ENCODE measurements around the gene IGSF8. TPM values are rescaled to one million over a fixed set of nuclear protein-coding genes. Genes with fewer than 3 reads are reported as not detected.
"Not testable (repeated sequence)": the region's sequence is repeated elsewhere in the genome, so short reads cannot be mapped to it uniquely, and the experiment has no call there.

The IGSF8 gene
- polyA plus RNA-seq, 1 donor, result 16.7 TPM

- no peak for DNase-seq (ENCODE audit: low read depth)
Observed at GRCh38 chr1:160068225-160068624, 30.2 kb downstream of the IGSF8 start.

GRCh38 chr1:160066829-160067745 is 31.3 kb downstream of the IGSF8 start:
- no peak for DNase-seq (ENCODE audit: low read depth)

GRCh38 chr1:160064746-160065145 is 33.7 kb downstream of the IGSF8 start:
- no peak for DNase-seq (ENCODE audit: low read depth)

GRCh38 chr1:160064164-160064563 is 34.3 kb downstream of the IGSF8 start:
- DNase-seq (ENCODE audit: low read depth), result no peak

- DNase-seq (ENCODE audit: low read depth), result no peak
Observed at GRCh38 chr1:160063176-160063575, 35.2 kb downstream of the IGSF8 start.

GRCh38 chr1:160062230-160062532 is 36.2 kb downstream of the IGSF8 start:
- DNase-seq (ENCODE audit: low read depth), result no peak

- no peak for DNase-seq (ENCODE audit: low read depth)
Observed at GRCh38 chr1:160061369-160062229, 36.8 kb downstream of the IGSF8 start.

GRCh38 chr1:160058087-160058486 is 40.3 kb downstream of the IGSF8 start:
- DNase-seq (ENCODE audit: low read depth), result no peak

GRCh38 chr1:160056648-160057169 is 41.7 kb downstream of the IGSF8 start:
- DNase-seq (ENCODE audit: low read depth), result no peak

- no peak for DNase-seq (ENCODE audit: low read depth)
Observed at GRCh38 chr1:160053548-160054365, 44.7 kb downstream of the IGSF8 start.

- DNase-seq (ENCODE audit: low read depth), result no peak
Observed at GRCh38 chr1:160052936-160053335, 45.5 kb downstream of the IGSF8 start.

- DNase-seq (ENCODE audit: low read depth), result no peak
Observed at GRCh38 chr1:160050619-160051018, 47.8 kb downstream of the IGSF8 start.

GRCh38 chr1:160050182-160050581 is 48.2 kb downstream of the IGSF8 start:
- DNase-seq (ENCODE audit: low read depth), result not testable (repeated sequence)

- DNase-seq (ENCODE audit: low read depth), result no peak
Observed at GRCh38 chr1:160049101-160049500, 49.3 kb downstream of the IGSF8 start.

- no peak for DNase-seq (ENCODE audit: low read depth)
Observed at GRCh38 chr1:160048335-160048734, 50.1 kb downstream of the IGSF8 start.

GRCh38 chr1:160047111-160047991 is 51.1 kb downstream of the IGSF8 start:
- DNase-seq (ENCODE audit: low read depth), result no peak

GRCh38 chr1:160046494-160047110 is 51.8 kb downstream of the IGSF8 start:
- no peak for DNase-seq (ENCODE audit: low read depth)

GRCh38 chr1:160045653-160046052 is 52.8 kb downstream of the IGSF8 start:
- no peak for DNase-seq (ENCODE audit: low read depth)

GRCh38 chr1:160043543-160043942 is 54.9 kb downstream of the IGSF8 start:
- no peak for DNase-seq (ENCODE audit: low read depth)

Data from forelimb muscle (tissue), 1 donor.